Left renal pelvis (tissue), 4 donors: ENCODE measurements around the gene POLDIP2. TPM values are rescaled to one million over a fixed set of nuclear protein-coding genes. Genes with fewer than 3 reads are reported as not detected.

Experiments used
- DNase-seq, 4 donors: peaks; one replicate each; pipeline ENCODE4 v3.0.0-alpha.2; 2013; ENCODE audit warnings: low read depth in 4 of 4, low spot score in 3 of 4
- polyA plus RNA-seq, 4 donors: library from polyadenylated mRNA; unstranded; fragments of 120-200 nt; gene quantifications; one replicate each; pipeline ENCODE4 v1.2.1, GENCODE V29; 2013; ENCODE audit not compliant: insufficient read length in 4 of 4

The POLDIP2 gene
- polyA plus RNA-seq, 4 donors: 63.1 to 94.1 (median 88.9) TPM

GRCh38 chr17:28367641-28368305, 10.4 kb upstream of the POLDIP2 start:
- DNase-seq: no peak

- DNase-seq: no peak
These were observed 9.3 kb upstream of the POLDIP2 start for GRCh38 chr17:28366605-28367004.

GRCh38 chr17:28365487-28365886, 8.2 kb upstream of the POLDIP2 start:
- no peak for DNase-seq

DNA sequence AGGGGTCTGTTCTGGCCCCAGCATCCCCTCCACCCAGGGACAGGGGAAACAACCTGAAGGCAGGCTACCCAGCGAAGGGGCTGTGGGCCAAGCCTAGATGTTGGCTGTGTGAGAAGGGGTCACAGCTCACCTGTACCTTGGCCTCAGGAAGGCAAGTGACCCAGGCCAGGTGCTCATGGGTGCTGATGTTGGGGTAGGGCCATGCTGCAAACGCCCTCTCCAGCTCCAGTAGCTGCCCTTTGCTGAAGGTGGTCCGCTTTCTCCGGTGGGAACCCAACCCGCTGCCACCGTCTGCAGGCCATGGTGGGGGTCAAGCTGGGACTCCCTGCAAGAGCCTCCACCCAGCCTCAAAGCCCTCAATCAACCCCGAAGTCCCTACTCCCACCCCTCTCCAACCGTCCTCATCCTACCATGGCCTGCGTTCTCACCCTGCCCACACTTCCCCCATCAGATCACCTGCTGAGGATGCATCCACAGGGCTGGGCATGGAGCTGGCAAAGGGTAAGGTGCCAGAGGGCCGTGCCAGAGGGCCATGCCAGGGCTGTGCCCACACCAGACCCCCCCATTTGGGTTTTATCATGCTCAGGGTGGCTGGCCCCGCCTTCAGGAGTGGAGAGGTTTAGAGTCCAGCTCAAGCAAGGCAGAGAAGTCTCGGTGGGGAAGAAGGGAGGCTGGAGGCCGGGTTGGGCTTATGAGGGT, 7.5 kb upstream of the POLDIP2 start, which contains the start of gene SEBOX:
TSS of gene SEBOX (minus strand) at position 535 of the 699 bp plus-strand sequence. CDS start at position 487, 48 bp downstream.
- no peak for DNase-seq

GRCh38 chr17:28363776-28364650, 6.7 kb upstream of the POLDIP2 start:
- DNase-seq: no peak

GRCh38 chr17:28363186-28363585, 5.9 kb upstream of the POLDIP2 start:
- DNase-seq: no peak

GRCh38 chr17:28357901-28358197, 522 bp upstream of the POLDIP2 start:
- no peak for DNase-seq

- DNase-seq: no peak
These were observed 7.1 kb downstream of the POLDIP2 start for GRCh38 chr17:28350271-28350670.

- no peak for DNase-seq
These were observed 8.3 kb downstream of the POLDIP2 start for GRCh38 chr17:28348979-28349378.

DNA sequence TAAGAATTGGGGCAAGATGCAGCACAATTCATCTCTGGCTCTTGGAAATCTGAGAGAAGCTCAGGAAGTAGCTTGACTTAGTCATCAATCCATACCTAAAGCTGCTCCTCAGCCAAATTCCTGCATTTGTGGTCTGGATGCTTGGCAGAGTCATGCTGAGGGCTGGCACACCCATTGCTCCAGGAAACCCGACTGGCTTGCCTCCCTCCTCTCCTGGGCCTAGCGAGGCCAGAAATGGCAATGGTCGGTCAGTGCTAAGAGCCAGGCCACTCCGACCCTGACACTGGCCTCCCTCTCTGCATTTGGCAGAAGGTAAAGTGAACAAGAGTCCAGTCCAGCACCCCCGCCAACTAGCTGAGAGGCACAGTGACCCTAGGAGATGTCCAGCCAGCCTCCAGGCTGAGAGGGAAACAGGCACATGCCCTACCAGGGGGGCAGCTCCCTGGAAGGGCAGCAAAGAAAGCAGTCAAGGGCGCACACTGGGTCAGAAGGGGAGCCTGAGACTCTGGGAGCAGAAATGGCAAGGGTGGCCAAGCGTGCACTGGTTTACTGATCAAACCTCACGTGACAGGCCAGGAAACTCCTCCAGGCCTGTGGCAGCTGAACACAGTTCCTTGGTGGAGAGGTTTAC, 10.0 kb downstream of the POLDIP2 start:
- DNase-seq: no peak

- DNase-seq: no peak
These were observed 10.5 kb downstream of the POLDIP2 start for GRCh38 chr17:28346746-28347246.

GRCh38 chr17:28346199-28346580, 11.1 kb downstream of the POLDIP2 start:
- DNase-seq: no peak

DNA sequence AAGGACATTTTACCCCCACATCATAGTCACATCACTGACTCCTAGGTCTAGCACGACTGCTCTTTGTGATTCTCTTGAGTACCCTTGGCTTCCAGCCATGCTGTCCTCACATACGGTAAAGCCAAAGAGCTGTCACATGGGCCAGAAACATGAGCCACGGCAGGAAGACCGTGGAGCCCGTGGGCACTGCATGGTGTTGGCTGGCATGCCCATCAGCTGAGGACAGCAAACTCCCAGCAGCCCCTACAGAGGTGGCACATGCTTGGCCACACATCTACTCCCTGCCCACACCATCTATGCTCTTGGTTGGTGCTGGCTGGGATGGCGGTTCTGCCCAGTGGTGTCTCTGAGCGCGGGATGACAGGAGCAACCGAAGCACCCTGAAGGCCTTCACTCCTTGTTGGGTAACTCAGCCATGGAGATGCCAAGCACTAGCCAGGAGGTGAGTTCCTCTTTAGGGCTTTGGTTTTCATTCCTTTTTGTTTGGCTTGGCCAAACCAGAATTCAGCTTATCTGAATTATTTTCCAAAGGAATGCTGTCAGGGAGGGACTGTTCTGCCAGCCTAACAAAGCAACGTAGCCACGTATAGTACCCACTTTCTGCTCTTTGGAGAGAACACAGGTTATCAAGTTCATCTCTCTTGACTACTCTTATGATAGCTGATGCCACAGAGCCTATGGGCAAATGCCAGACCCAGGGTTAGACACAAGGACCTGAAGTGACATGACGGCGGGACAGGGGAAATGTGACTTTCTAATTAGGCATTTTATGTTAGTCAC, 11.7 kb downstream of the POLDIP2 start:
- DNase-seq: no peak

GRCh38 chr17:28344435-28344901, 12.9 kb downstream of the POLDIP2 start:
- DNase-seq: no peak

- no peak for DNase-seq
These were observed 13.3 kb downstream of the POLDIP2 start for GRCh38 chr17:28344011-28344410.

DNA sequence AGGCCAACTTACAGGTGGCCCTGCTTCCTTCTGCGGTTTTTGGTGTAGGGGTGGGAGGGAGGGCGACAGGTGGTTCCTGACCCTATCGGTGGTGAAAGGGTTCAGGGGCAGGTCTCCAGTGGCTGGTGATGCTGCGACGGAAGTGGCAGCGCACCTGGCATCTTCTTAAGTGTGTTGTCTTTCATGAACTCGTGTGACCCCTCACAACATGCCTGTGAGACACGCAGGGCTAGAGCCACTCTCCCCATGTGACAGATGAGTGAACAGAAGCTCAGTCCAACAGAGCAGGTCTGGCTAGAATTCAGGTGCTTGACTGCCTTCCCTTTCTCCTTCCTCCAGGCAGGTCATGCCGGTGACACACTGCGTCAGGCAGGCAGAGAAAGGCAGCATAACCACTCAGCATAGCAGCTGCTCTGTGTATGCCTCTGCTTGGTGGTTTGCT, 13.8 kb downstream of the POLDIP2 start:
- no peak for DNase-seq

GRCh38 chr17:28342313-28342712, 15.0 kb downstream of the POLDIP2 start:
- no peak for DNase-seq

GRCh38 chr17:28341516-28341915, 15.8 kb downstream of the POLDIP2 start:
- DNase-seq: no peak

- no peak for DNase-seq
These were observed 17.0 kb downstream of the POLDIP2 start for GRCh38 chr17:28340374-28340773.

DNA sequence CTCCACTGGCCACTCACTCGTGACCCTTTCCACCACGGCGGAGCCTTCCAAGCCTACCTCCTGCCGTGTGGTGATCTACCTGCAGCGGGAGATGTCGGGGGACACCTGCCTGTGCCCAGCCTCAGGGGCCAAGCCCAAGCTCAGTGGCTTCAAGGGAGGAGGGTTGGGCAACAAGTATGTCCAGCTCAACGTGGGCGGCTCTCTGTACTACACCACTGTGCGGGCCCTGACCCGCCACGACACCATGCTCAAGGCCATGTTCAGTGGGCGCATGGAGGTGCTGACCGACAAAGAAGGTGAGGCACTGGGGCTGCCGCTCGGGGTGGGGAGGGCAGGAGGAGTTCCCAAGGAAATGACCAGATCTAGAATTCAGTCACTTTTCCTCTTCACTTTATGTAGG, 17.9 kb downstream of the POLDIP2 start:
- no peak for DNase-seq
